H1 (cell line): ENCODE data around the gene CAMTA1. TPM values are rescaled to one million over a fixed set of nuclear protein-coding genes. Genes with fewer than 3 reads are reported as not detected.

Experiments
- TBP ChIP-seq: IDR thresholded peaks from 2 replicates; pipeline ENCODE4 v1.6.1; 2011; ENCODE audit warnings: low read depth, low read length, improper control_type of control experiment
- ZNF274 ChIP-seq: IDR thresholded peaks from 2 replicates; pipeline ENCODE4 v1.7.0; 2012; ENCODE audit warnings: low read length, borderline replicate concordance; ENCODE audit errors: extremely low read depth
- polyA plus RNA-seq, 7 experiments: library from polyadenylated mRNA; depleted of rRNA in 3 of 7; stranded (reverse) in 5 of 7; unstranded in 2 of 7; fragments of >200 nt in 5 of 7; fragments of 200-250 nt in 2 of 7; gene quantifications; 1 replicate in 5 of 7; 2 replicates in 1 of 7; 4 replicates in 1 of 7; pipeline versions ENCODE4 v1.2.1 to v1.2.3, GENCODE V29; 2011 to 2013; ENCODE audit warnings: missing spikeins in 2 of 7, mixed read lengths in 2 of 7
- total RNA-seq: library from RNA; stranded (reverse); fragmentation: NEBNext Ultra II Directional; extraction: Animal tissue kit (Norgen Biotek cat#: 25700); gene quantifications from 2 replicates; pipeline ENCODE4 v1.2.1, GENCODE V29; 2021
- TF ChIP-seq, protein P1 (sequence below): fragments of 300-600 bp; sonication (generic); IDR thresholded peaks from 2 replicates; pipeline ENCODE4 v1.7.1; 2012; ENCODE audit warnings: low read length, moderate library complexity, mild to moderate bottlenecking, inconsistent platforms; ENCODE audit not compliant: insufficient replicate concordance
- TF ChIP-seq, protein P2 (sequence below), 3 experiments: IDR thresholded peaks; 1 replicate in 2 of 3; 2 replicates in 1 of 3; pipeline versions ENCODE4 v1.5.1 to v1.6.1; 2011; ENCODE audit warnings: low read length in 3 of 3, mild to moderate bottlenecking in 3 of 3, inconsistent platforms in 2 of 3, low read depth in 1 of 3, moderate library complexity in 1 of 3; ENCODE audit not compliant: insufficient read depth in 1 of 3; ENCODE audit errors: control extremely low read depth in 1 of 3

Gene CAMTA1
- total and polyA plus RNA-seq, 2 of the 8 experiments (the other 6 are each of a cell fraction or from before 2014, with no cell fraction given), result 65.0 to 119 TPM

- TF ChIP-seq, protein P1, sequence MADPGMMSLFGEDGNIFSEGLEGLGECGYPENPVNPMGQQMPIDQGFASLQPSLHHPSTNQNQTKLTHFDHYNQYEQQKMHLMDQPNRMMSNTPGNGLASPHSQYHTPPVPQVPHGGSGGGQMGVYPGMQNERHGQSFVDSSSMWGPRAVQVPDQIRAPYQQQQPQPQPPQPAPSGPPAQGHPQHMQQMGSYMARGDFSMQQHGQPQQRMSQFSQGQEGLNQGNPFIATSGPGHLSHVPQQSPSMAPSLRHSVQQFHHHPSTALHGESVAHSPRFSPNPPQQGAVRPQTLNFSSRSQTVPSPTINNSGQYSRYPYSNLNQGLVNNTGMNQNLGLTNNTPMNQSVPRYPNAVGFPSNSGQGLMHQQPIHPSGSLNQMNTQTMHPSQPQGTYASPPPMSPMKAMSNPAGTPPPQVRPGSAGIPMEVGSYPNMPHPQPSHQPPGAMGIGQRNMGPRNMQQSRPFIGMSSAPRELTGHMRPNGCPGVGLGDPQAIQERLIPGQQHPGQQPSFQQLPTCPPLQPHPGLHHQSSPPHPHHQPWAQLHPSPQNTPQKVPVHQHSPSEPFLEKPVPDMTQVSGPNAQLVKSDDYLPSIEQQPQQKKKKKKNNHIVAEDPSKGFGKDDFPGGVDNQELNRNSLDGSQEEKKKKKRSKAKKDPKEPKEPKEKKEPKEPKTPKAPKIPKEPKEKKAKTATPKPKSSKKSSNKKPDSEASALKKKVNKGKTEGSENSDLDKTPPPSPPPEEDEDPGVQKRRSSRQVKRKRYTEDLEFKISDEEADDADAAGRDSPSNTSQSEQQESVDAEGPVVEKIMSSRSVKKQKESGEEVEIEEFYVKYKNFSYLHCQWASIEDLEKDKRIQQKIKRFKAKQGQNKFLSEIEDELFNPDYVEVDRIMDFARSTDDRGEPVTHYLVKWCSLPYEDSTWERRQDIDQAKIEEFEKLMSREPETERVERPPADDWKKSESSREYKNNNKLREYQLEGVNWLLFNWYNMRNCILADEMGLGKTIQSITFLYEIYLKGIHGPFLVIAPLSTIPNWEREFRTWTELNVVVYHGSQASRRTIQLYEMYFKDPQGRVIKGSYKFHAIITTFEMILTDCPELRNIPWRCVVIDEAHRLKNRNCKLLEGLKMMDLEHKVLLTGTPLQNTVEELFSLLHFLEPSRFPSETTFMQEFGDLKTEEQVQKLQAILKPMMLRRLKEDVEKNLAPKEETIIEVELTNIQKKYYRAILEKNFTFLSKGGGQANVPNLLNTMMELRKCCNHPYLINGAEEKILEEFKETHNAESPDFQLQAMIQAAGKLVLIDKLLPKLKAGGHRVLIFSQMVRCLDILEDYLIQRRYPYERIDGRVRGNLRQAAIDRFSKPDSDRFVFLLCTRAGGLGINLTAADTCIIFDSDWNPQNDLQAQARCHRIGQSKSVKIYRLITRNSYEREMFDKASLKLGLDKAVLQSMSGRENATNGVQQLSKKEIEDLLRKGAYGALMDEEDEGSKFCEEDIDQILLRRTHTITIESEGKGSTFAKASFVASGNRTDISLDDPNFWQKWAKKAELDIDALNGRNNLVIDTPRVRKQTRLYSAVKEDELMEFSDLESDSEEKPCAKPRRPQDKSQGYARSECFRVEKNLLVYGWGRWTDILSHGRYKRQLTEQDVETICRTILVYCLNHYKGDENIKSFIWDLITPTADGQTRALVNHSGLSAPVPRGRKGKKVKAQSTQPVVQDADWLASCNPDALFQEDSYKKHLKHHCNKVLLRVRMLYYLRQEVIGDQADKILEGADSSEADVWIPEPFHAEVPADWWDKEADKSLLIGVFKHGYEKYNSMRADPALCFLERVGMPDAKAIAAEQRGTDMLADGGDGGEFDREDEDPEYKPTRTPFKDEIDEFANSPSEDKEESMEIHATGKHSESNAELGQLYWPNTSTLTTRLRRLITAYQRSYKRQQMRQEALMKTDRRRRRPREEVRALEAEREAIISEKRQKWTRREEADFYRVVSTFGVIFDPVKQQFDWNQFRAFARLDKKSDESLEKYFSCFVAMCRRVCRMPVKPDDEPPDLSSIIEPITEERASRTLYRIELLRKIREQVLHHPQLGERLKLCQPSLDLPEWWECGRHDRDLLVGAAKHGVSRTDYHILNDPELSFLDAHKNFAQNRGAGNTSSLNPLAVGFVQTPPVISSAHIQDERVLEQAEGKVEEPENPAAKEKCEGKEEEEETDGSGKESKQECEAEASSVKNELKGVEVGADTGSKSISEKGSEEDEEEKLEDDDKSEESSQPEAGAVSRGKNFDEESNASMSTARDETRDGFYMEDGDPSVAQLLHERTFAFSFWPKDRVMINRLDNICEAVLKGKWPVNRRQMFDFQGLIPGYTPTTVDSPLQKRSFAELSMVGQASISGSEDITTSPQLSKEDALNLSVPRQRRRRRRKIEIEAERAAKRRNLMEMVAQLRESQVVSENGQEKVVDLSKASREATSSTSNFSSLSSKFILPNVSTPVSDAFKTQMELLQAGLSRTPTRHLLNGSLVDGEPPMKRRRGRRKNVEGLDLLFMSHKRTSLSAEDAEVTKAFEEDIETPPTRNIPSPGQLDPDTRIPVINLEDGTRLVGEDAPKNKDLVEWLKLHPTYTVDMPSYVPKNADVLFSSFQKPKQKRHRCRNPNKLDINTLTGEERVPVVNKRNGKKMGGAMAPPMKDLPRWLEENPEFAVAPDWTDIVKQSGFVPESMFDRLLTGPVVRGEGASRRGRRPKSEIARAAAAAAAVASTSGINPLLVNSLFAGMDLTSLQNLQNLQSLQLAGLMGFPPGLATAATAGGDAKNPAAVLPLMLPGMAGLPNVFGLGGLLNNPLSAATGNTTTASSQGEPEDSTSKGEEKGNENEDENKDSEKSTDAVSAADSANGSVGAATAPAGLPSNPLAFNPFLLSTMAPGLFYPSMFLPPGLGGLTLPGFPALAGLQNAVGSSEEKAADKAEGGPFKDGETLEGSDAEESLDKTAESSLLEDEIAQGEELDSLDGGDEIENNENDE, result no peak
- TF ChIP-seq TBP (no peak), ZNF274 (no peak)
- TF ChIP-seq, protein P2, sequence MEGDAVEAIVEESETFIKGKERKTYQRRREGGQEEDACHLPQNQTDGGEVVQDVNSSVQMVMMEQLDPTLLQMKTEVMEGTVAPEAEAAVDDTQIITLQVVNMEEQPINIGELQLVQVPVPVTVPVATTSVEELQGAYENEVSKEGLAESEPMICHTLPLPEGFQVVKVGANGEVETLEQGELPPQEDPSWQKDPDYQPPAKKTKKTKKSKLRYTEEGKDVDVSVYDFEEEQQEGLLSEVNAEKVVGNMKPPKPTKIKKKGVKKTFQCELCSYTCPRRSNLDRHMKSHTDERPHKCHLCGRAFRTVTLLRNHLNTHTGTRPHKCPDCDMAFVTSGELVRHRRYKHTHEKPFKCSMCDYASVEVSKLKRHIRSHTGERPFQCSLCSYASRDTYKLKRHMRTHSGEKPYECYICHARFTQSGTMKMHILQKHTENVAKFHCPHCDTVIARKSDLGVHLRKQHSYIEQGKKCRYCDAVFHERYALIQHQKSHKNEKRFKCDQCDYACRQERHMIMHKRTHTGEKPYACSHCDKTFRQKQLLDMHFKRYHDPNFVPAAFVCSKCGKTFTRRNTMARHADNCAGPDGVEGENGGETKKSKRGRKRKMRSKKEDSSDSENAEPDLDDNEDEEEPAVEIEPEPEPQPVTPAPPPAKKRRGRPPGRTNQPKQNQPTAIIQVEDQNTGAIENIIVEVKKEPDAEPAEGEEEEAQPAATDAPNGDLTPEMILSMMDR (IDR thresholded peaks at IDR 0.05; ENCODE audit: control extremely low read depth in 1 of 3, insufficient read depth in 1 of 3, low read depth in 1 of 3, low read length in 3 of 3), result no peak
These were observed 749.0 kb downstream of the CAMTA1 start (continued) for GRCh38 chr1:7534061-7534825.
